GM18868 (cell line): ENCODE results near the gene ACTG1.

ENCODE experiments used
- ATAC-seq: cut with Tn5 transposase; IDR thresholded peaks from one replicate; pipeline ENCODE4 v1.9.1; 2021; ENCODE audit warnings: mild to moderate bottlenecking, moderate library complexity; ENCODE audit not compliant: unreplicated experiment

Gene ACTG1

GRCh38 chr17:81468111-81468769 is 44.4 kb downstream of the ACTG1 start:
- ATAC-seq = no peak

DNA sequence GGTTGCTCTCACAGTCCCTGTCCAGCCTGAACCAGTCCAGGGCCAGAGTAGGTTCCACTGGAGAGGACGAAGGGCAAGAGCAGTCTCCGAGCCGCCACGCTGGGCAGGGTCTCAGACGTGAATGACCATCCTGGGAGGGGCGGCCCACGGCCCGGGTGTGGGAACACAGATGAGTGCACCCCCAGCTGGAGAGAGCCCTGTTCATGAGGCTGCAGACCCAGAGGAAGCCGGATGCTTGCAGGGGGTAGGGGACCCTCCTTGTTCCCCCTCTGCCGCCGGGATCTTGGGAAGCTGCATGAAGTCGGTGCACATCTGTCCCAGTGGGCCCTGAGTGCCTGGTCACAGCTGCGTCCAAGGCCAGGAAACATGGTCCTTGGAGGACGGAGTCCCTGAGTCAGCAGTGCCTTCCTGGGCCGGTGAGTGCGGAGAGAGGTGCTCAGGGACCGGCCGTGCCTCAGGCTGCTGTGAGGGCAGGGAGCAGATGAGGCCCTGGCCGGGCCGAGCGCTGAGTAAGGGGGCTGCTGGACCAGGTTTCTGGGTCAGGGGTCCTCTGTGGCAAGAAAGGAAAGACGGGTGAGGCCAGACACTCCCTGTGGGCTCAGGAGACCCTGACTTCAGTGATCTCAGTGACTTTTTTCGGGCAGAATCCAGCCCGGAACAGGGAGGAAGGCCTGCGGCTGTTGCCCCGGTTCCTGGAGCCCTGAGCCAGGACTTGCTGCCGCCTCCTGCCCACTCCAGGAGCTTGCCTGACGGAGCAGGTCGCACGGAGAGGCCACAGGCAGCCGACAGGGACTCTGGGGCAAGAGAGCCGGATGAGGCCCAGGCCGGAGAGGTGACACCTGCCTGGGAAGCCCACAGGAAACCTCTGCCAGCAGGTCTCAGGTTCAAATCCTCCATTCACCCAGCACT is 45.8 kb downstream of the ACTG1 start:
- no peak for ATAC-seq

DNA sequence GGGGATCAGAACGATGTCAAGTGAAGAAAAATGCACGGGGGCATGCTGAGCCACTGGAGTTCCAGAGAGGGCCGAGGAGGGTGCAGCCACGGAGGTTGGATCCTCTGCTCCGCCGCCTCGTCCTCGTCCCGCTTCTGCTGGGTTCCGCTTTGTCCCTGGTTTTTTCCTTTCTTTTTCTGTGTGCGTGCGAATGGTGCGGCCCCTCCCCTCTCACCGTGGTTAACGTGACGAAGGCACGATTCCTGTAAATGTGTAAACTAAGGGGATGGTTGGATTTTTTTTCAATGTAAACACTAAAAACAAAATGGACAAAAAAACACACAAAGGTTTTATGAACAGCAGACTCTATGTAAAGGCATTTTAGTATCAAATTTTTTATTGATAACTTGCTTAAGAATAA is 46.7 kb downstream of the ACTG1 start:
- no peak for ATAC-seq

DNA sequence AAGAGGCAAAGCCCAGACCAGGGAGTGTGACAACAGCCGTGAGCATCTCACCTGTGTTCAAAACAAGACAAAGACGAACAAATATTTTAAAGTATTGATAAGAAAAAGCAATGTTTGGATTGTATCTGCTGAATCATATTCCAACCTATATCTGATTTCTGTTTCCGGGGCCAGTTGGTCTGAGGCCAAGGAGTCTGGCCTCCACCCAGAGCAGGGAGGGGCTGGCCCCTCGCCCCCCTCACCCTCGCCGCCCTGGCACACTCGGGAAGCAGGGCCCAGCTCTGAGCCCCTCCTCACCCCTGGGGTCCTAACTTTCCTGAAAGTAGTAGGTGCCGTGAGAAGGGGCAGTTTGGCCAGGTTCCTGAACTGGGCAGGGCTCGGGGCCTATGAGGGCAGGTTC is 48.0 kb downstream of the ACTG1 start:
- ATAC-seq = no peak

DNA sequence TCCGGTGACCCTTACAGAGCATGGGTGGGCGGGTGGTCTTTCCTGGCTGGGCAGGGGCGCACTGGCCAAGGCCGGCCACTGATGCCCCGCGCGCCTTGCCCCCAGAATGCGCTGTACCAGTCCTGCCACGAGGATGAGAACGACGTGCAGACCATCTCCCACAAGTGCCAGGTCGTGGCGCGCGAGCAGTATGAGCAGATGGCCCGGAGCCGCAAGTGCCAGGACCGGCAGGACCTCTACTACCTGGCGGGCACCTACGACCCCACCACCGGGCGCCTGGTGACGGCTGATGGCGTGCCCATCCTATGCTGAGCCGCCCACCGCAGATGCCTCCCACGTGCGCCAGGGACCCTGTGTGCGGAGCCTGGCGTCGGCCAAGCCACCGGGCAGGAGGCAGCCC is 49.1 kb downstream of the ACTG1 start:
- ATAC-seq = no peak

DNA sequence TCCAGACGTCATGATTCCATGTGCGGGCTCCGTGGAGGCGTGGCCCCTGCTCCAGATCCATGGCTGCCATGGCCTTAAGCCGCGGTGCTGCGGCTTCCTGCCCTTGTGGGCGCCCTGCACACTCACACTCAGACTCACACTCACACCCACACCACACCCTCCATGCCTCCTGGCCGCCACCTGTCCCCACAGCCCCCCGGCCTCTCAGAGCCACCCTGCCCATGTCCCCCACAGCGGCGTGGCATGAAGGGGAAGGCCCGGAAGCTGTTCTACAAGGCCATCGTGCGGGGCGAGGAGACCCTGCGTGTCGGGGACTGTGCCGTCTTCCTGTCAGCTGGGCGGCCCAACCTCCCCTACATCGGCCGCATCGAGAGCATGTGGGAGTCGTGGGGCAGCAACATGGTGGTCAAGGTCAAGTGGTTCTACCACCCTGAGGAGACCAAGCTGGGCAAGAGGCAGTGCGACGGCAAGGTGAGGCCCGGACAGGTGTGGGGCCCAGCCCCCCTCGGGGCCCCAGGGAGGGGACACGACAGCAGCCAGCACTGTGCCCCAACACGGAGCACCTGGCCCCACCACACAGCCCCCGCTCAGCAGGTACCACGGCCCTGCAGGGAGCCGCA is 50.0 kb downstream of the ACTG1 start:
- no peak for ATAC-seq

DNA sequence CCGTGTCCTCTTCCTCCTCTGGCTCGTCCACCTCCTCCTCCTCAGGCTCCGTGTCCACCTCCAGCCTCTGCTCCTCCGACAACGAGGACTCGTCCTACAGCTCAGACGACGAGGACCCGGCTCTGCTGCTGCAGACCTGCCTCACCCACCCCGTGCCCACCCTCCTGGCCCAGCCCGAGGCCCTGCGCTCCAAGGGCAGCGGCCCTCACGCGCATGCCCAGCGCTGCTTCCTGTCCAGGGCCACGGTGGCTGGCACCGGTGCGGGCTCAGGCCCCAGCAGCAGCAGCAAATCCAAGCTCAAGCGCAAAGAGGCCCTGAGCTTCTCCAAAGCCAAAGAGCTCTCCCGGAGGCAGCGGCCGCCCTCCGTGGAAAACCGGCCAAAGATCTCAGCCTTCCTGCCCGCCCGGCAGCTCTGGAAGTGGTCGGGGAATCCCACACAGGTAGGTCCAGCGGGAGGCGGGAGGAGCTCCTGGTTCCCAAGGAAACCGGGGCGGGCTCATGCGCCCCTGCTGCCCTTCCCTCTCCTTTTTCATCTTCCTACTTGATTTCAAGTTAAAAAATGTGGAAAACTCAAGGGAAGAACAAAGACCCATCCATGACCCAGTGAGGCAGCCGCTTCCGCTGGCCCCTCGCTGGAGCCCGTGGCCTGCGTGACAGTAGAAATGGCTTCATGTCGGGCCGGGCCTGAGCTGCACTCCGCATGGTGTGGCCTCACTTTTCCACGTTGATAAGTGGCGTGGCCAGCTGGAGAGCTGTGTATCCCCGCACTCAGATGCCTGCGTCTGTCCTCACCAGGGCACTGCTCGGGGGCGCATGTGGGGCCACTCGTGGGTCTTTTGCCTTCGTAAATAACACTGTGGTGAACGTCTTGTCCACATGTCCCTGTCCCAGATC is 50.7 kb downstream of the ACTG1 start:
- ATAC-seq = no peak

GRCh38 chr17:81460856-81461460 is 51.6 kb downstream of the ACTG1 start:
- ATAC-seq = no peak
